Measurements from ENCODE around the gene HS6ST1.
"Not testable (repeated sequence)": the region's sequence is repeated elsewhere in the genome, so short reads cannot be mapped to it uniquely, and the experiment has no call there.

HS6ST1 gene

DNA sequence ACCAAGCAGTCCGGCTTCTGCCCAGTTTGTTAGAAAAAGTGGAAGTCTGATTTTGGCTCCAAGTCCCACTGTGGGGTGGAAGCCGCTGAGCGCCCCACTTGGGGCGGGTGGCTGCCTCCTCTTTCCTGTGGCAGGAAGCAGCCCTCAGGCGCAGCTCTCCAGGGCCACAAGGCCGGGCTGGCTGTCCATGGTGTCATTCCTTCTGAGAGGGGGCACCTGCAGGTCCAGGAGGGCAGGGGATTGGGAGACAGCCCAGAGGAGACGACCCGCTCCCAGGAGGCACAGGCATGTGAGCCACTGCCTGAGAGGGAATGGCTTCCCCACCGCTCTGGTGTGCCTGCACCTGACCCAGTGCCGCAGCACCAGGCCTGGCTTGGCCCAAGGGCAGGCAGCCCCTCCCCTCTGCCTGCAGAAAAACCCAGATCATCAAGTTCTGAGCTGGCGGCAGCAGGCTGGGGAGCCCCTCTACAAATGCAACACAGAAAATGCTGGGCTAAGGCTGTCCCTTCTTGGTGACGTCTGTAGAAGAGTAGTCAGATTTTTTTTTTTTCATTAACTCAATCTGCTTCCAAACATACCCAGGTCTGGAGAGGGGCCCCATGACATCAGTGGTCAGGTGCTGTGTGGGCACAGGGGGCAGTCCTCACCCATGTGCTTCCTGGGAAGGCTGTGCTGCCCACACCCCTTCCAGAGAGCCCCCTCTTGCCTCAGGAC lies 38.4 kb downstream of the HS6ST1 start:
- DNase-seq = no peak

DNA sequence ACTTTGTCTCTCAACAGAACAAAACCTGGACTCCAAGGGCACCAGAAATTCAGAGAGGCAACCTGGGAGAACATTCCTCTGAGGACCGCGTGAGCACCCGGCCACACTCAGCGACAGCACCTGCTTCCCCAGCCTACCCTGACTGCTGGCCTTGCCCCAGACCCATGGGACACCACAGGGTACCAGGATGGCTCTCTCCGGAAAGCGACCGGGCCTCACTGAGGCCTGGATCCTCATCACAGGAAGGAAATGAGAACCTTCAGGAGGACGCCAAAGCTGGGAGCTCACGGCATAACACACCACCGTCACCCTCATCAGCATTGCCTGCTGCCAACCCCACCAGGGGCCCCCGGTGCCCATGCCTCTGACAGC lies 38.9 kb downstream of the HS6ST1 start:
- no peak for DNase-seq

DNA sequence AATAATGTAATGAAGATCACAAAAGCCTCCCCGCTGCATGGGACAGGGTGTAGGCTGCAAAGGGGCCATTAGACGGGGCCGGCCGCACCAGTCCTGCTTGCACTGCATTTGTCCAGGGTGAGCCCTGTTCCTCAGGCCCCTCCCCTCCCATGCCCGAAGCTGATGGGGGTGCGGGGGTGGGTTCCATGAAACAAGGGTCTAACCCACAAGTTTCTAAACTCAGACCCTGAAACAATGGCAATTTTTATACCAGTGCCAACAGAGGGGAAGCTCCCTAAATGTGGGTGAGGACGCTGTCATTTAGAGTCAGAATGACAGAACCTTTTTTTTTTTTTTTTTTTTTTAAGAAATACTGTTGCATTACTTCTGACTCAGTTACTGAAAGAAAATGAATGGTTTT lies 39.7 kb downstream of the HS6ST1 start:
- no peak for DNase-seq

DNA sequence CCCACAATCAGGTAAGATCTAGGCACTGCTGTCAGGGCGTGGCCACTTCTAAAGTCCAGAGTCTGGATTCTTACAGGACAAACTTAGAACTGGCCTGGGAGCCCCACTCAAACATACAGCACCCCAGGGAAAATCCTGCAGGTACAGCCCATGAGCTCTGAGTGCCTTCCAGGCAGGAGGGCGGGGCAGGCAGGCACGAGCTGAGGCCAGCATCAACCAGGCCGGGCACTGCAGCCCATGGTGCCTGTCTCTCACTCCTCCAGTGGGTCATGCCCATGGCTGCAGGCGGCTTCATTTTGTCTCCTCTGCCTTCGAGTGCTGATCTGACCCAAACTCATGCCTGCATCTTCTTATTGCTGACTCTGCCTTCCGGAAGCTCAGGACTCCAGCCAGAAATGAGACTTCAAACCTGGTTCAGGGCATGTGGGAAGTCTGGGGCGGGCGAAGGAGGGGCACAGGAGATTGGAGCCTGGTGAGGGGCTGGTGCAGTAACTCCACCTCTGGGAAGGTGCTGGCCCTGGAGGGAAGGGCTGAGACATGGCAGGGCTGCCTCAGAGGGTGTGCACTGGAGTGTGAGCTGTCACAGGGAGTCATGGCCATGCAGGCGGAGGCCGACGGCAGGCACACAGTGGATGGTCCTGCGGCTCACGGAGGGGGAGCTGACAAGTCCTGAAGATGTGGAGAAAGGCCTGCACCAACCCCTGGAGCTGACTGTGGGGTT lies 40.5 kb downstream of the HS6ST1 start:
- DNase-seq = no peak

DNA sequence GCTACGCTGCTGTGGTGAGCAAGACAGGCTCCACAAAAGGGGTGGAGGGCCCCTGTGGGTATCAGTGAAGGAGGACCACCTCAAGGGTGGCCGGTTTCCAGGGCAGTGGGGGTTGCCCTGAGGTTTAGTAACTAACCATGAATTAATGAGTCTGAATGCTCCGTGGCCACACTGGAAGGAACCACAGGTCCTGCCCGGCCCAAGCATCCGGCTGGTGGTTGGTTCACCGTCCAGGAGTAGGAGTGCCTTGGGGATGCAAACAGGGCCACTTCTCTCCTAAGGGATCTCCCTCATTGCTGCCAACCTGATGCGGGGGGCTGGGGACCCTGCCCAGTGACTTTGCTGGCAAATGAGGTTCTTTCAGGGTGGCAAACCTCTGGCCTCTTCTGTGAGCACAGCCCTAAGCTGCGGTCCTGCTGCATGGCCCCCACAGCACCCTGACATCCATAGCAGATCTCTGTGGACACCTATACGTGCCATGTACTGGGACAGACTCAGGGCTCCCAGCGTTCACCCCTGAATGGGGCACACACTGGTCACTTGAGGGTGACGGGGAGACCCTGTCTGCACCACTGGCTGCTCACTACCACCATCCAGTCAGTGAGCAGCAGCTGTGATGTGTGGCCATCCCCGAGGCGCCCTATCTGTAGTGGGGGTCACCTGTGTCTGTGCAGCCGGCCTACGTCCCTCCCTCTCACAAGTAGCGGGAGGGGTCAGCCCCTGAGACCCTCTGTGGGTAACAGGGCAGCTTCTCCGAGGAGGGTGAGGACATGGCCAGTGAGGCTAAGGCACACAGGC lies 41.6 kb downstream of the HS6ST1 start:
- DNase-seq = no peak

DNA sequence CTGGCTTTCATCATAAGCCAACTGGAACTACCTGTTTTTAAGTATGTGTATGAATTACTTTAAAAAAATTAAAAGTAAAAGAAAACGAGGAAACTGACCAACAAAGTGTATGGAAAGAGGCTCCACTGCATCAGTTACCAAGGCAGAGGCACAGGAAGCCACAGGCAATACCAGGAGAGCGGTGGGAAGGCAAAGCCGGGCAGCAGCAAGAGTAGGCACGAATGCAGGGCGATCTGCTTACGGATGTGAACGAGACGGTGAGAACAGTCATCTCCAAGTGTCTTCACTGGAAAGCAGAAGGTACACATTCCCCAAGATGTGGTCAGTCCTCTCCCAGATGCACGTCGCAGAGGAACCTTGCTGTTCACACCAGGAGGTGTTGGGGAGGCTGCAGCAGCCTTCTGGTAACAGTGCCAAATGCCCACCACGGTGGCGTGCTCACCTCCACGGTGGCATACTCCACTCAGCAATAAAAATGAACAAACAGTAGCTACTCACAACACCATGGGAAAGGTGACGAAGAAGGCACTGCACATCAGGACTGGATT lies 43.1 kb downstream of the HS6ST1 start:
- no peak for DNase-seq

DNA sequence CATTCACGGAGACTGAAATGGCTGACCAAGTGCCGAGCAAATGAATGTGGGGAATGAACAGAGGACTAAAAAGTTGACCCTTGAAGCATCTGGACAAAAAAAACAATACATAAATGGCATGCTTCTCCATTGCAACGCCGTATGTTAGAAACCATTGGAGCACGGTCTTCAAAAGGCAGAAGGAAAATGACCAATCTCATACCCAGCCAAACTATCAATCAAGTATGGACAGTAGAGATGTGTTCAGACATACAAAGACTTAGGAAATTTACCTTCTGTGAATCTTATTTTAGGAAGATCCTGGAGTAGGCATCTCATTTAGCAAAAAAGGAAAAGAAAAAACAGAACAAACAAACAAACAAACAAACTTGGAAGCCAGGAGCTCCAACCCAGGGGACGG lies 44.5 kb downstream of the HS6ST1 start:
- DNase-seq = no peak

DNA sequence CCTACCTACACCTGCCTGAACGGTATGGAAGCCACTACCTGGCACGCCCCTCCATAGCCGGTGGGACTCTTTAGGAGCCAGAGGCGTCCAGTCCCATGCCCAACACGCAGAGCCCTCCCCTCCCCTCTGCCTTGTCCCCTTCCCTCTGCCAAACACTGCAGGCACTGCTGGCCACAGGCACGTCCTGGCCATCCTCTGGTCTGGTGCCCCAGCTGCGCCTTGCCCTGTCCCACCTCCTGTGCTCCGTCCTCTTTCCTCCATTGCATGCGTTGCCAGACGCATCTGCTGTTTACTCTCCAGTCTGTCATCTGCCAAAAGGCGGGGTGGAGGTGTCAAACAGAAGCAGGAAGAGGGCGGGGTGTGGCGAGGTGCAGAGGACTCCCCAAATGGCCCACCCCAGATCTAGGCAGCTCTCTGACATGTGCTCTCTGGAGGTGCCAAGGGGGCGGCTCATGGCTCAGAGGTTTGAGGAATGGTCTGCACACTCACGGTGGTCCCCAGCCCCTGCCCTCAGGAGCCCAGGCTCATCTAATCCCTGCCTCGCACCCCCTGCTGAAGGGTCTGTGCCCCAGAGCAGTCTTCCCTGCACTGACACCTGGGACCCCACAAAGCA lies 45.1 kb downstream of the HS6ST1 start:
- no peak for DNase-seq

DNA sequence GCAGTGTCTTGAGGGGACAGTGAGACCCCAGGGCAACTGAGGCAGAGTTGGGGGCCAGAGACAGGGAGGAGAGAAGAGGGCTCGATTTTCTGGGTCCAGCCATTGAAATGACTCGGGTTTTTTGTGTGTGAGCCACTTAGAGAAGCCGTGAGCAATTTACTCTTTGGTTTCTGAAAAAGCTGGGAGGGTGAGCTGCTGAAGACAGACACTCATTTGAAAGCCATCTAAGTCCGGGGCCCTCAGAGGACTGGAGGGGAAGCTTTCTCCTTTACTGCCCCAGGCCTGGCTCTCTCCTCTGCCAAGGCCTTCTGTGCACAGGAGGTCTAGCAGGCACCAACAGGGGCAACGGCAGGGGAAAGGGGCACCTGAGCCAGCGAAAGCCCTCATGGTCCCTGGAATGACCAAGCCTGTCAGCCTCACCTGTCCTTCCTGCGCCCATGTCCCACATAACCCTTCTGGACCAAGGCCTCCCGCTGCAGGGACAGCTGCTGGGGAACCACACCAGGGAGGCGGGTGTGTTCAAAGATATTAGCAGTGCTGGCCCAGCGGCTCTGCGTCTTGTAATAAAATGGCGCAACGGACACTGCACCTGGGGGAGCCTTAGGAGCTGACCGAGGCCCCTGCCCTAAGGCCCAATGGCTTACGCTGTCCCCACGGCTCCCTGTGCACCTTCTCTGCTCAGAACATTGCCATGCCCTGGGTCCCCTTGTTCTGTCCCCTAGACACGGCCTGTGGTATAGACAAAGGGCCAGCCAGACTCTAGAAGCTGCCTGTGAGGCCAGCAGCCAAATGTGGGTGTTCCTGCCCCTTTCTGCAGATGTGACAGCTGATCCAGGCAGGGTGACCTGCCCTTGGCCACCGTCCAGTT lies 45.8 kb downstream of the HS6ST1 start:
- DNase-seq = no peak

DNA sequence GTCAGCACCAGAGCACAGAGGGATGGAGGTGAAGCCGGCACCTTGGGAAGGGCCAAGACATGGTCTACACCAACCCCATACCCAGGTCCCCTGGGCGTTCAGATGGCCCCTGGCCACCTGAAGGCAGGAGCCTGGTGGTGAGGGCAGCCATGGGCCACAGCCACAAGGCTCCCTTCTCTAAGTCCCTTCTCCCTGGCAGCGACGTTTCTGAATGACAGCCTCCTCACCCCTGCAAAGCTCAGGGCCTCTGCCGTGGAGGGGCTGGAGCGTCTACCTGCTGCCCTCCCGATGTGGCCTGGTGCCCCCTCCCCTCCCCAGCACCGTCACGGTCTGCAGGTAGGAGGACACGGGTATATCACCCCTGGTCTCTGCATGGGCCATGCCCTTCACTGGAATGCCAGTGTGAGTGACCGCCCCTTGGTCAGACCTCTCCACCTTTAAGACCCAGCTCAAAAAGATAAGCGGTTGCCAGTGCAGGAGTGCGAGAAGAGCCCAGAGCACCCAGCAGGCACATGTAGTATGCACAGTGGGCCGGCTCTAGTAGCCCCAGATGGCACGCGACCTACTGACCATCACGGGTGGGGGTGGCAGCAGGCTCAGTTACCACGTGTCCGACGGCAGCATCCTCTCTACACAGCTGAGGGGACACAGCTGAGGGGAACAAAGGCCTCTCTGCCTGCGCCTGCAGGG lies 46.6 kb downstream of the HS6ST1 start:
- no peak for DNase-seq

DNA sequence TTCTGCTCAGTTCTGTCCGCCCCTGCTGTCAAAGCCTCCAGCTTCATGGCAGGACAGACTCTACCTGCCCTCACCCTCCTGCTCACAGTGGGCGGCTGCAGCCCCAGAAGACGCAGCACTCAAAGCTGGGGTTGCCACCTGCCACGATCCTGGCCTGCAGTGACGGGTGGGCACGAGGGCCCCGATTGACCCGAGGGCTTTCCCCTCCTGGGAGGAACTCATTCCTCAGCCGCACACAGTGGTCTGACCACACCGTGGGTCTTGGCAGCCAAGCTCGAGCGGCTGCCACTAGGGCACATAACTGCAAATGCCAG lies 47.1 kb downstream of the HS6ST1 start:
- DNase-seq = no peak

DNA sequence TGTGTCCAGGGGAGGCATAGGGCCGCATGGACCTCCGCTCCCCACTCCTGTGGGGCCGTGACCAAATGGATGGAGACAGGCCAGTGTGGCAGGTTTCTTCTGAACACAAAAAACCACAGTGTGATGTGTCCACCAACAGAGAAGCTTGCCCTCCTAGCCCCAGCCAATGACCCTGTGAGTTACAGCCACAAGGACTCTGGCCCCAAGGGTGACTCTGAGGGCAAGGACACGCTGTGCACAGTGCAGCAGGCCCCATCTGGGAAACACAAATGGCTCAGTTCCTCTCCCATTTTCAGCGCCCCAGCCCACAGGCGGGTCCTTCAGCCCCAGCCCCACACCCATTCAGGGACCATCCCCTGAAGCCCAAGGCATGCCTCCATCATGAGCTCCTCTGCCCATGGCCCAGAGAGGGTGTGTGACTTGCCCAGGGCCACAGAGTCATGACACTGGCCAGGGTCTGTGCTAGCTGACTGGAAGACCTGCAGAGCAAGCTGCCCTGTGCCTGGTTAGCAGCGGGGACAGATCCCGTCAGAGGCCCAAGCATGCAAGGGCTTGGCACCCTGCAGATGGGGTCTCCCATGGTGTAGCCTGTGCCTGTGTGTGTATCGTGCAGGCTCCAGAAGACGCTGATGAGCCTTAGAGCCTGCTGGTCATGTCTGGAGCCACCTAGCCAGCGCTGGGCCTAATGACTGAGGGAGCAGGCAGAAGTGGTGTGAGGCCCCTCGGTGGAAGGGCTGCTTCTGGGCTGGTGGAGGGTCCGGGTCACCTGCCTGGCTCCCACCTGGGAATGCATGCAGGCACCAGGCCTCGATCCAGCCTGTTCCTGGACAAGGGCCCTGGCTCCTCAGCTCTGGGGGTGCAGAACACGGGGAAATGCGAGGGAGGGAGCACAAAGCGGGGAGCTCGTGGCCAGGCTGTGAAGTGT lies 47.7 kb downstream of the HS6ST1 start:
- no peak for DNase-seq

DNA sequence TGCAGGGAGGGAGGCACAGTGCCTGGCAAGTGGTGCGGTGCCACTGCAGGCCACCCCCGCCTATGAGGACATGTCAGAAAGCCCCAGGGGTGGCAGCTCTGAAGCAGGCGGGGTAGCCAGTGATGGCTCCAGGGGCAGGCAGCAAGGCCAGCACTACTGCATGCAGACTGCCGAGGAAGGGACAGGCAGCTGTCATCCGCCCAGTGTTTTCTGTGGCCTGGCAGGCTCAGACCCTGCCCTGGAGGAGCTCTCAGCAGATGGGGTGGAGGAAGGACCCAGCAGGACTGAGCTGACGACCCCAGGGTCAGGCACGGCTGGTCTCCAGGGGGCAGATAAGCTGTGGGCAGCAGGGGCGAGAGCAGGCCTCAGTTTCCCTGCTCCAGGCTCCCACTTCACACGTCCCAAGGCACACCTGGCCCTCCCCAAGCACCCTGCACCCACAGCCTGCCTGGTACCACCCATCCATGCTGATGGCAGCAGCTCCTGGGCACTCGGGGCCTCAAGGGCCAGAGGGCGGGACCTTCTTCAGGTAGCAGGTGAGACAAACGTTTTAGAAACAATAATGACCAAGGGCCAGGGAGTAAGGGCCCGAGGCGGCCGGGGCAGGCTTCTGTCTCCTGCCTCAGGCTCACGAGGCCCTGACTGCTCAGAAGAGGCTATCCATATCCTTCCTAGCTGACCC lies 48.5 kb downstream of the HS6ST1 start:
- no peak for DNase-seq

DNA sequence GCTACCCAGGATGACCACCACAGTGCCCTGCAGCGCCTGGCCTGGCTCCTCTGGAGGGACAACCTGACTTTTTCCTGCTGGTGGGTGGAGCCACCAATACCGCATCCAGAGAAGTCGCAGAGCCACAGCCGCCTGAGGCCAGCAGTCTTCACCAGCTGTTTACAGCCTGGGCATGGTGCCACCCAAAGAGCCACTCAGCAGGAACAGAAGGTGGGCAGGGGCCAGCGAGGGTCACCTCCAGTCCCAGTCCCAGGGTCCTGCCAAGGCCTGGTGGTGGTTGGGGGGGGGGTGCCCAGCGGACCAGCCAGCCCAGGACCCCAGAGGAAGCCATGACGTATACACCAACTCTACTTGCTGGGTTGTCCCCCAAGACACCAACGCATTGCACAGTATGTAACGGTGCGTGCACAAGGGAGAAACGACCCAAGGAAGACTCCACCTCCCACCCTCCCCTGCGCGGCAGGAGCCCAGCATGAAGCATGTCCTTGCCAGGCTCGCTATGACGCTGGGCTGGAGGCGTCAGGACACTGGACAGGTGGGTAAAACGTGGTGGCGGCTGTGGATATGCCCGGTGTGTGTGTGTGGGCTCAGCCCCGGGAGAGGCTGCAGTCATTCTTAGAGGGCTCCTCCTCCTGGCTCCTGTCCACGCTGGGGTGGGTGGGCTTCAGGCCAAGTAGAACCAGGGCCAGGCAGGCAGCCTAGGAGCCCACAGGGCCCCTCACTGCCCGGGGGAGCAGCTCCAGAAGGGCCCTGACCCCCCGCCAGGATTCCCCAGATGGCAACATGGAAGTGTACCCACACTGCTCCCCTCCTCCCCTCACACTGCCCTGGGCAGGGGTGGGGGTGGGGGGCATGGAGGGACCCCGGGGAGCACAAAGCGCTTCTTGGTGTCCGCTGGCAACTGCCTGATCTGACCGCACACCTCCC lies 49.3 kb downstream of the HS6ST1 start:
- DNase-seq = no peak

DNA sequence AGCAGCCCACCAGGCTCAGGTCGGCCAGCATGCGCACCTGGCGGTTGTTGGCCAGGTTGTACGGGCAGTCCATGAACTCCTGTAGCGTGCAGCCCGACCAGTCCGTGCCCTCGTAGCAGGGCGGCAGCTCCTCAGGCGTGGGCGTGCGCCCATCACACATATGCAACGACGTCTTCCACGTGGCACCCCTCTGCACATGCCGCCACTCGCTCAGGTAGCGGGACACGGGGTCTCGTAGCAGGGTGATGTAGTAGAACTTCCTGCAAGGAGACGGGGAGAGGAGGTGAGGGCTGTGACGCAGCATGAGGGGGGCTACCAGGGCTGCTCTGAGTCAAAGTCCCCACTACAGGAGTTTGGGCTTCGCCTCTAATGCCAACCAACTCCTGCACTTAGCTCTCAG lies 50.1 kb downstream of the HS6ST1 start:
- DNase-seq = not testable (repeated sequence)

DNA sequence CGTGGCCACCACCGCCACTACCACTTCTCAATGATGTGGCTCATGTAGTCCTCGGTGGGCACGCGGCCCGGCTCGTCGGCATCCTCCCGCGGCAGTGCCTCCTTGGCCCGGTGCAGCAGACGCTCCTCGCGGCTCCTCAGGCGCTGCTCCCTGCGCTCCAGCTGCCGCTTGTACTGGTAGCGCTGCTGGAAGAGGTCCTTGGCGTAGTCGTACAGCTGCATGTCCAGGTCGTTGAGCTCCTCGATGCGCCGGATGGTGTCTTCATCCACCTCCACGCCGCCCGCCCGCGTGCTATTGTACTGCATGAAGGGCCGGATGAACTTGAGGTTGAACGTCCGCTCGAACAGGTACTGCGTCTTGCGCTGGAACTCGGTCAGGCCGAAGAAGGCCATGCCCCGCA lies 50.5 kb downstream of the HS6ST1 start:
- not testable (repeated sequence) for DNase-seq

DNA sequence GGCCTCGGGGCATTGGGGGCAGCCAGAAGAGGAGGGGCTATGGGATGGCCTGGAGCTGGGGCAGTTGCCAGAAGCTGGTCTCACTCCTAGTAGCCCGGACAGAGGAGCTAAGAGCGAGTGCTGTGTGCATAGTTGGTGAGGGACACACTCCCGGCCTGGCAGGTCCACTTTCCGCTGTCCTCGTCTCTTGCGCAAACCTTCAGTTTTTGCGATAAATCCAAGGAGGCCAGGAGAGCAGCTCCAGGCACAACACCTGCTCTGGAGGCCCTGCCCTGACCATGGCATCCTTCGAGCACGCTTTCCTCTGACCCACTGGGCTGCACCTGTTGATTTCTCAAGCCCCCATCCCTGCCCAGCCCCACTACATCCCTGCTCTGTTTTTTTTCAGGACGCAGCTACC lies 51.0 kb downstream of the HS6ST1 start:
- not testable (repeated sequence) for DNase-seq

DNA sequence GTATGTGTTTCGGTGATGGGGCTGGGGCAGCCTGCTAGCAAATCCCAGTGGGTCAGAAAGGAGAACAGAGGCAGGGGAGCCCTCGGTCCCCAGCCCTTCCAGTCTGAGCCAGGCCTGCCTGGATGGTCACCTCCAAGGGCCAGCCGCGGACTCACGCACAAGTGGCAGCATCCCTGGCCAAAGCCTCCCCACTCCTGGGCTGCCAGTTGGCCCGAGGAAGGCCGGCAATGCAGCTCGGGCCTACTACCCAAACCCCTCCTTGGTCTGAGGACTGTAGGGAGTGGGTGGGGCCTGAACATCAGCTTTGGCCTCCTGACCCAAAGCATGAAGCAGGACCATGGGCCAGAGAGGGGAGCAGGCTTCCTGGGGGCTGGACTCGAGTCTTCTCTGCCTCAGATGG lies 51.5 kb downstream of the HS6ST1 start:
- DNase-seq = not testable (repeated sequence)

DNA sequence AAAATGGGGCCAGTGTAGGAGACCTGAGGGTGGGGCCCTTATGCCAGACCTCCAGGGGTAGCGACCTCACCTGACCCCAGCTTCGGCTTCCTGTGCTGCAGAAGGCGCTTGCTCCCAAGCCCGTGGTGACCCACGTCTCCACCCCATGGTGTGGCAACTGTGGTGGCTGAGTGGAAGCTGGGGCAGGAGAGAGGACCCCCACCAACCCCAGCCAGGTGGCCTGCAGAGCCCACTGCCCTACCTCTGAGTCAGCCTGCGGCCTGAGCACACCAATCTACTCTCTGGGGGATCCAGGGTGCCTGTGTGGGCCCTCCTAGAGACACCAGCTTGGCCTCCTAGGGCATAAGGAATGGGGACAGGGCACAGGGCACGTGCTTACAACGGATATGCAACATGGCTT lies 52.2 kb downstream of the HS6ST1 start:
- not testable (repeated sequence) for DNase-seq

All from NCI-H524 treated with DMSO at 0.1 percent for 48 hours (cell line).